NCI-H748 treated with DMSO at 0.1 percent for 48 hours (cell line): Measurements from ENCODE around the gene LASP1NB.
A peak's percentile ranks its signal among the peaks of the same experiment; 100 is the strongest.
"Not testable (repeated sequence)": the region's sequence is repeated elsewhere in the genome, so short reads cannot be mapped to it uniquely, and the experiment has no call there.

Experiments
- DNase-seq: peaks from one replicate; lab custom pipeline; 2025; lab: John Stamatoyannopoulos, UW

Gene LASP1NB

GRCh38 chr17:38967290-38967738 lies 41.9 kb downstream of the LASP1NB start, which contains the start of gene FBXO47:
Gene FBXO47 (minus strand): TSS chr17:38967403. CDS start chr17:38963025, 4,378 bp downstream.
- DNase-seq: peak; percentile 41

GRCh38 chr17:38969281-38969680 lies 43.9 kb downstream of the LASP1NB start:
- no peak for DNase-seq

- no peak for DNase-seq
Observed at GRCh38 chr17:38970128-38970527, 44.7 kb downstream of the LASP1NB start.

GRCh38 chr17:38970804-38971203 lies 45.4 kb downstream of the LASP1NB start:
- peak; percentile 1 for DNase-seq

- not testable (repeated sequence) for DNase-seq
Observed at GRCh38 chr17:38976187-38976551, 50.8 kb downstream of the LASP1NB start.

- no peak for DNase-seq
Observed at GRCh38 chr17:38978180-38978579, 52.8 kb downstream of the LASP1NB start.
